Common myeloid progenitor, CD34-positive (primary cell): ENCODE results near the gene DHCR7. TPM values are rescaled to one million over a fixed set of nuclear protein-coding genes. Genes with fewer than 3 reads are reported as not detected.

Experiments
- CTCF ChIA-PET: fragments of 350-600 bp; sonication (Branson Sonifier 250); formaldehyde crosslinking; loops from one replicate; lab custom pipeline; 2021; ENCODE audit warnings: antibody characterized with exemption; lab: Charles Lee
- POLR2A ChIA-PET: fragments of 350-600 bp; sonication (Branson Sonifier 250); formaldehyde crosslinking; loops from one replicate; lab custom pipeline; 2021; ENCODE audit warnings: antibody characterized with exemption; lab: Charles Lee
- DNase-seq, 3 donors: peaks; one replicate each; pipeline versions ENCODE4 v3.0.0 to v3.0.0-alpha.2; 2013
- H3K27ac ChIP-seq, 2 experiments: 1 replicate in 1 of 2; 2 replicates in 1 of 2; pipeline ENCODE4 v1.7.0; 2013; ENCODE audit warnings: inconsistent platforms in 2 of 2, low read length in 2 of 2, mild to moderate bottlenecking in 2 of 2, low read depth in 1 of 2, moderate library complexity in 1 of 2; ENCODE audit not compliant: severe bottlenecking in 2 of 2, insufficient read depth in 1 of 2, poor library complexity in 1 of 2
- H3K27me3 ChIP-seq, 5 experiments: replicated peaks in 2 of 5; 1 replicate in 3 of 5; 2 replicates in 2 of 5; pipeline versions ENCODE4 v1.6.1 to v1.7.0; 2013; ENCODE audit warnings: low read length in 4 of 5, mild to moderate bottlenecking in 2 of 5, moderate library complexity in 2 of 5, inconsistent platforms in 1 of 5; ENCODE audit not compliant: insufficient read depth in 5 of 5, control insufficient read depth in 4 of 5
- H3K36me3 ChIP-seq, 4 experiments: 1 replicate in 2 of 4; 2 replicates in 2 of 4; pipeline versions ENCODE4 v1.6.1 to v1.7.0; 2013; ENCODE audit warnings: low read length in 3 of 4, control low read depth in 1 of 4, mild to moderate bottlenecking in 1 of 4; ENCODE audit not compliant: control insufficient read depth in 4 of 4, insufficient read depth in 4 of 4
- H3K4me1 ChIP-seq, 4 experiments: 1 replicate in 3 of 4; 2 replicates in 1 of 4; pipeline versions ENCODE4 v1.6.1 to v1.7.1; 2013; ENCODE audit warnings: low read length in 3 of 4, mild to moderate bottlenecking in 3 of 4, control low read depth in 1 of 4, inconsistent platforms in 1 of 4, moderate library complexity in 1 of 4; ENCODE audit not compliant: control insufficient read depth in 4 of 4, insufficient read depth in 4 of 4; ENCODE audit errors: control extremely low read depth in 1 of 4
- H3K4me3 ChIP-seq, 7 experiments: 1 replicate in 4 of 7; 2 replicates in 3 of 7; pipeline versions ENCODE4 v1.5.1 to v1.7.0; 2013; ENCODE audit warnings: mild to moderate bottlenecking in 7 of 7, low read length in 6 of 7, moderate library complexity in 6 of 7, inconsistent platforms in 2 of 7, low read depth in 2 of 7, control low read depth in 1 of 7; ENCODE audit not compliant: insufficient read depth in 4 of 7, control insufficient read depth in 1 of 7; ENCODE audit errors: extremely low read depth in 1 of 7
- H3K9me3 ChIP-seq, 5 experiments: 1 replicate in 4 of 5; 2 replicates in 1 of 5; pipeline versions ENCODE4 v1.6.1 to v1.7.1; 2013; ENCODE audit warnings: low read length in 4 of 5, mild to moderate bottlenecking in 2 of 5, inconsistent platforms in 1 of 5, low read depth in 1 of 5, moderate library complexity in 1 of 5; ENCODE audit not compliant: control insufficient read depth in 4 of 5, insufficient read depth in 2 of 5; ENCODE audit errors: control extremely low read depth in 1 of 5
- WGBS: methylation state at CpG from one replicate; pipeline ENCODE4 v1.1.5; 2013; ENCODE audit not compliant: insufficient coverage; 5-methylcytosine and 5-hydroxymethylcytosine counted together
- polyA plus RNA-seq: library from polyadenylated mRNA; unstranded; fragments of 120-200 nt; gene quantifications from one replicate; pipeline ENCODE4 v1.2.1, GENCODE V29; 2013

Gene DHCR7, protein sequence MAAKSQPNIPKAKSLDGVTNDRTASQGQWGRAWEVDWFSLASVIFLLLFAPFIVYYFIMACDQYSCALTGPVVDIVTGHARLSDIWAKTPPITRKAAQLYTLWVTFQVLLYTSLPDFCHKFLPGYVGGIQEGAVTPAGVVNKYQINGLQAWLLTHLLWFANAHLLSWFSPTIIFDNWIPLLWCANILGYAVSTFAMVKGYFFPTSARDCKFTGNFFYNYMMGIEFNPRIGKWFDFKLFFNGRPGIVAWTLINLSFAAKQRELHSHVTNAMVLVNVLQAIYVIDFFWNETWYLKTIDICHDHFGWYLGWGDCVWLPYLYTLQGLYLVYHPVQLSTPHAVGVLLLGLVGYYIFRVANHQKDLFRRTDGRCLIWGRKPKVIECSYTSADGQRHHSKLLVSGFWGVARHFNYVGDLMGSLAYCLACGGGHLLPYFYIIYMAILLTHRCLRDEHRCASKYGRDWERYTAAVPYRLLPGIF
- polyA plus RNA-seq, result 18.2 TPM

DNA sequence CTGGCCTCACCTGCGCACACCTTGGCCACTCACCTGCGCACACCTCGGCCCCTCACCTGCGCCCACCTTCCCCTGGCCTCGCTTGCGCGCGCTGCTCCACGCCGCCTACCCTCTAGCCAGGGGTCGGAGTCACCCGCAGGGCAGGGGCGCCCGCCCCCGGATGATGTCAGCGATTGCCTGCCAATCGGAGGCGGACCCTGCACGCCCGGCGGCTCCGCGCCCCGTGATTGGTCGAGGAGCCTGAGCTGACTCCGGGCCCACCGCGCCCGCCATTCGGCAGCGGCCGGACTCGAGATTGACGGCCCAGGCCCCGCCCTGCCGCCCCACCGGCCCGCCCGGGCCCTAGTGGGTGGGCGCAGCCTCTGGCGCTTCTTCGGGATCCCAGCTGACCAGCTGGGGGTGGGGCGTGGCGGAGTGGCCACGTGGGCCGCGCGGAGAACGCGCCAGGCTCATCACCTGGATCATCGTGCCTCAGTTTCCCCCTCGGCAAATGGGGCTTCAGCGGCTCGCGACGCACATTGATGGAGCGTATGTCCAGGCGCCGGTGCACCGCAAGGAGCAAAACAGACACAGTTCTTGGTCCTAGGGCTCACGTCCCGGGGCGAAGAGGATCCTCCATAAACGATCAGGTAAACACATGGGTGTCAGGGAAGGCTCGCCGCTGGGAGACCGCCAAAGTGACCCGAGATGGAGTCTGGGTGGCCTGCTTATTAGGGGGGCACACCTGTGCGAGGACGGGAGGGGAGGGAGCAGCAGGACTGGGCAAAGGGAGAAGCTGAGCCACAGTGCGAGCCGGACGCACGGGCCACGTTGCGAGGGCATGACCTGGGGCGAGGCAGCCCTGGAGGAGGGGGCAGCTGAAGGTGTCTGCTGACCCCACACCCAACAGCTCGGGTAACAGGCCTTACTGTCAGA, at the start of gene DHCR7:
Gene DHCR7 (minus strand): TSS at position 137 of the 915 bp plus-strand sequence. CDS start 3,441 bp downstream, outside the sequence.
- Histone ChIP-seq H3K4me1 (peaks cover 13 to 57% (median 48%) of the 10 kb centered on the region in 4 experiments), H3K36me3 (peaks cover 4 to 40% (median 17%) of the 10 kb centered on the region in 4 experiments)

DNA sequence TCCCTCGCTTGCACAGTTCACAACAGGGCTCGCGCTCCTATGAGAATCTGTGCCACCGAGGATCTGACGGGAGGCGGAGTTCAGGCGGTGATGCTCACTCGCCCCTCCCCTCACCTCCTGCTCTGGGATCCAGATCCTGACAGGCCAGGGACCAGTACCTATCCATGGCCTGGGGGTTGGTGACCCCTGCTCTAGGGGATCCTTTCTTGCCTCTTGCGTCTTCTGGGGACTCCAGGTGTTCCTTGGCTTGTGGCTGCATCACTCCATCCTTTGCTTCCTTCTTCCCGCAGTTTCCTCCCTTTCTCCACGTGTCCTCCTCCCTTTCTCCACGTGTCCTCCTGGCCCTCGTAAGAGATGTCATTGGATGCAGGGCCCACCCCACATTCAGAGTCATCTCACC, 48.2 kb upstream of the DHCR7 start:
- Histone ChIP-seq H3K9me3 (no peaks in the 10 kb centered on the region), H3K36me3 (peaks cover 22 to 87% (median 66%) of the 10 kb centered on the region in 4 experiments), H3K4me1 (no peaks in the 10 kb centered on the region), H3K27me3 (no peaks in the 10 kb centered on the region), H3K27ac (no peak overlapping the region), H3K4me3 (no peak overlapping the region)
- 96% methylated on average over 13 of the region's 13 CpGs for WGBS
- ChIA-PET POLR2A (no interaction called here), CTCF (no interaction called here)
- no peak for DNase-seq

More for the DNA sequence above, at the start of gene DHCR7:
- peak within 1 kb of the TSS; percentile 58 to 78 for H3K27ac ChIP-seq
- ChIA-PET CTCF (interaction anchor here (1.2 to 2.4 kb wide), 2 partner anchors 11 to 127 kb away, joined by 3 to 11 read pairs; no protein-coding TSS in a partner anchor), POLR2A (interaction anchor here (1.3 kb wide), 1 partner anchor 10 kb away, joined by 4 read pairs; no protein-coding TSS in a partner anchor)
- H3K27me3 ChIP-seq, result no peaks in the 10 kb centered on the region
- peak within 1 kb of the TSS; percentile 63 to 95 (median 87) for H3K4me3 ChIP-seq
- DNase-seq, result peak; percentile 93 to 96 (median 95)
- peaks cover 0 to 8% (median 0%) of the 10 kb centered on the region in 5 experiments for H3K9me3 ChIP-seq
- WGBS, result under 1% methylated on average over 67 of the region's 78 CpGs

DNA sequence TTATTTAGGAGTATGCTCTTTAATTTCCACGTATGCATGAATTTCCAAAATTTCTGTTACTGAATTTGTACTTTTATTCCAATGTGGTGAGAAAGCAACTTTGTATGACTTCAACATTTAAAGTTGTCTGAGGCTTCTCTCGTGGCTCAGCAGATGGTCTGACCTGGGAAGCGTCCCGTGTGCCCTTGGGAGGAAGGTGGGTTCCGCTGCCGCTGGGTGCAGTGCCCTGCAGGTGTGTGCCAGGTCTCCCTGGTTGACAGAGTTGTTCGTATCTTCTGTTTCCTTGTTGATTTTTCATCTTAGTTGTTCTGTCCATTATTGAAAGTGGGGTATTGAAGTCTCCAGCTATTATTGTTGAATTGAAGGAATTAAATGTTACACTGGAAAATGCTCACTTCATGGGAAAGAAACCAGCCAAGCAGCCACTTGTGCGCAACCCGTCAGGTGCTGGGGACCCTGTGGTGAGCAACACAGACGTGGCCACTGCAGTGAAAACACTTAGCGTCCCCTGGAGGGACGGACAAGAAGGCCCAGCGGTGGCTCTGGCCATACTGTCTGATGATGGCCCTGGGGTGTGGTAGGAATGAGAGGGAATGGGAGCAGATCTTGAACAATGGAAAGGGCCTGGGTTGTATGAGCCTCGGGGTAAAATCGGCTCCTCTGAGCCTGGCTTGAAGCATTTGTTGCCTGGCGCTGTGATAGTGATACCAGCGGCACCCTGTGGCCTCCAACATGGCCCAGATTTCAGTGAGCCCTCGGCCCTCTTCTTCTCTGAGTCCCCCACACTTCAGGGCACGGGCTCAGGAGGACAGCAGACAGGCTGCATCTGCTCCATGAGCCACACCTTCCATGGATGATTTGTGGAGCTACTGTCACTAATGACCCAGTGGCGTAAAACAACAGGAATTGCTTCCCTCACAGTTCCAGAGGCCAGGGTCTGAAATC, 47.4 kb upstream of the DHCR7 start:
- H3K4me1 ChIP-seq, result no peaks in the 10 kb centered on the region
- POLR2A ChIA-PET, result no interaction called here
- peaks cover 22 to 87% (median 64%) of the 10 kb centered on the region in 4 experiments for H3K36me3 ChIP-seq
- H3K27ac ChIP-seq, result no peak overlapping the region
- H3K9me3 ChIP-seq, result no peaks in the 10 kb centered on the region
- no peak for DNase-seq
- H3K27me3 ChIP-seq, result no peaks in the 10 kb centered on the region
- CTCF ChIA-PET, result no interaction called here
- WGBS, result 97% methylated on average over 18 of the region's 20 CpGs
- H3K4me3 ChIP-seq, result no peak overlapping the region

DNA sequence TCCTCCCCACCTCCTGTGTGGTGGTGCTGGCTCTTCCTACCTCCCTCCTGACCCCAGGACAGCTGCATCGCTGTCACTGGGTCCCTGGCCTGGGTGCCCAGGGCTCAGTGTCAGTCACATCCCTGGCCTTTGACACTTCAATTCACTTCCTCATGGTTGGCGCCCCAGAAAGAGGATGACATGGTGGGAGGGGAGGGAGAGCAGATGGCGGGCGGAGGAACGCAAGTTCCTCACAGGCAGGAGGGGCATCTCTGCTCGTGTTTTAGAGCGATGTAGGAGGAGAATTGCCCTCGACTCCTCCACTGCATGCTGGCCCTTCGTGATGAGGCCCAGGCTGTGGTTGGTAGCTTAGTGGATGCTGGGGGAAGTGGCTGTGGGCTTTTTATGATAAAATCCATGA, 43.7 kb upstream of the DHCR7 start:
- CTCF ChIA-PET, result no interaction called here
- POLR2A ChIA-PET, result interaction anchor here (0.6 kb wide), 1 partner anchor 9 kb away, joined by 3 read pairs; no protein-coding TSS in a partner anchor
- Histone ChIP-seq H3K27me3 (no peaks in the 10 kb centered on the region), H3K9me3 (no peaks in the 10 kb centered on the region), H3K27ac (no peak overlapping the region), H3K4me1 (no peaks in the 10 kb centered on the region), H3K4me3 (no peak overlapping the region), H3K36me3 (peaks cover 14 to 81% (median 55%) of the 10 kb centered on the region in 4 experiments)
- no peak for DNase-seq
- WGBS, result 94% methylated on average over 2 of the region's 9 CpGs

DNA sequence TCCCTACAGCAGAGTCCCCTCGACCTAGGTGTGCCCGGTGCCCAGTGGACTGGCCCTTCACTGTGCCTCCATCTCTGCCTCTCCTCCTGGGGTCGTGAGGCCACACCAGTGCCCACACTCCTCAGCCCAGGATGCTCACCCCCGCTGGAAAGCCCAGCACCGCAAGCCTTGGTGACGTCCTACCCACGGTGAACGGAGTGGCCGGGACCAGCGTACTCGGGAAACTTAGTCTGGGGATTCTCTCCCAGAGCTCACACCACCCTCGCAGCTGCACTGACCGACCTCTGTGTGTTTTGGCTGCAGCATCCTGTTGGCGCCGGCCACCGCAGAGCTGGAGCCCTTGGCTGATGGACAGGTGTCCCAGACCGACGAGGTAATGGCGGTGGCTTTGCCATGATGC, 43.3 kb upstream of the DHCR7 start:
- no peaks in the 10 kb centered on the region for H3K27me3 ChIP-seq
- H3K36me3 ChIP-seq, result peaks cover 14 to 77% (median 54%) of the 10 kb centered on the region in 4 experiments
- H3K4me3 ChIP-seq, result no peak overlapping the region
- 98% methylated on average over 19 of the region's 19 CpGs for WGBS
- no peaks in the 10 kb centered on the region for H3K9me3 ChIP-seq
- ChIA-PET POLR2A (no interaction called here), CTCF (no interaction called here)
- no peaks in the 10 kb centered on the region for H3K4me1 ChIP-seq
- no peak for DNase-seq
- H3K27ac ChIP-seq, result no peak overlapping the region

DNA sequence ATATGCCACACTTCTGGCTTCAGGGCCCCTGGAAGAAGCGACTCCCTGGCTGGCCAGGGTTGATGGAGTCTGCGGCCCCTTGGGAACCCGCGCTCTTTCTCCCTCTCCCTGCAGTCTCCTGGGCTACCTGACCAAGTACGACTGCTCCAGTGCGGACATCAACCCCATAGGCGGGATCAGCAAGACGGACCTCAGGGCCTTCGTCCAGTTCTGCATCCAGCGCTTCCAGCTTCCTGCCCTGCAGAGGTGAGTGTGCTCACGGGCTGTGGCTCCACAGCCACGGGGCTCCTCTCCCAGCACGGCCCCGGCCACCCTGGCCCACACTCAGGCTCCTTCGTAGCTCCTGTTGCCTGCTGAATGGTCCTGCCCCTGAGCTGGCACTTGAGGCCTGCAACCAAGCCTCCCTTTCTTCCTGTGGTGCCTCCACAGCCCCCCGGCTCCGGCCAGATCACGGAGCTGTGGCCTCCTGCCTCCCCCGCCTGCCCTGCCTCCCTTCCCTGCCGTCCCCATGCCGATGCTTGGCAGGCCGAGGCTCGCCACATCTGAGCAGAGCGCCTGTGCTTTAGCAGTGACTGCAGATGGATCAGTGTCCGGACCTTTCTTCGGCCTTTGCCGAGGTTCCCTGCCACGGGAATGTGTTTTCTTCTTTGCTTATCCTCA, 42.7 kb upstream of the DHCR7 start:
- H3K4me3 ChIP-seq, result no peak overlapping the region
- POLR2A ChIA-PET, result no interaction called here
- no peaks in the 10 kb centered on the region for H3K4me1 ChIP-seq
- DNase-seq, result no peak
- no peaks in the 10 kb centered on the region for H3K9me3 ChIP-seq
- H3K36me3 ChIP-seq, result peaks cover 7 to 77% (median 54%) of the 10 kb centered on the region in 4 experiments
- no peaks in the 10 kb centered on the region for H3K27me3 ChIP-seq
- WGBS, result 94% methylated on average over 27 of the region's 28 CpGs
- H3K27ac ChIP-seq, result no peak overlapping the region
- CTCF ChIA-PET, result no interaction called here
